MM.1S (cell line): ENCODE data around the gene COL28A1.

ENCODE experiments used
- DNase-seq: peaks from one replicate; pipeline ENCODE4 v3.0.0-alpha.2; 2015
- H2AFZ ChIP-seq: fragments of 300-600 bp; sonication (generic); 2 replicates; pipeline ENCODE4 v1.6.0; 2016; ENCODE audit warnings: antibody characterized with exemption, low read length
- H3F3A ChIP-seq: fragments of 300-600 bp; sonication (generic); 2 replicates; pipeline ENCODE4 v1.6.1; 2016; ENCODE audit warnings: mild to moderate bottlenecking, antibody characterized with exemption, low read length, moderate library complexity, mixed read lengths; ENCODE audit not compliant: insufficient read depth
- H3K27ac ChIP-seq: fragments of 300-600 bp; sonication (generic); 2 replicates; pipeline ENCODE4 v1.5.1; 2016; ENCODE audit warnings: mild to moderate bottlenecking, low read length
- H3K27me3 ChIP-seq: fragments of 300-600 bp; sonication (generic); replicated peaks from 2 replicates; pipeline ENCODE4 v1.6.0; 2016; ENCODE audit warnings: low read length; ENCODE audit not compliant: insufficient read depth
- H3K36me3 ChIP-seq: fragments of 300-600 bp; sonication (generic); replicated peaks from 2 replicates; pipeline ENCODE4 v1.6.1; 2016; ENCODE audit warnings: mild to moderate bottlenecking, low read length, mixed read lengths; ENCODE audit not compliant: insufficient read depth
- H3K4me1 ChIP-seq: fragments of 300-600 bp; sonication (generic); 2 replicates; pipeline ENCODE4 v1.6.1; 2016; ENCODE audit warnings: low read length, mixed read lengths
- H3K4me2 ChIP-seq: fragments of 300-600 bp; sonication (generic); 2 replicates; pipeline ENCODE4 v1.6.0; 2016; ENCODE audit warnings: low read depth, low read length
- H3K4me3 ChIP-seq: fragments of 300-600 bp; sonication (generic); 2 replicates; pipeline ENCODE4 v1.5.1; 2016; ENCODE audit warnings: low read length, mixed read lengths
- H3K79me2 ChIP-seq: fragments of 300-600 bp; sonication (generic); 2 replicates; pipeline ENCODE4 v1.6.1; 2016; ENCODE audit warnings: mixed run types, low read length, mixed read lengths
- H3K9ac ChIP-seq: fragments of 300-600 bp; sonication (generic); 2 replicates; pipeline ENCODE4 v1.6.1; 2016; ENCODE audit warnings: low read length, mixed read lengths
- H3K9me2 ChIP-seq: fragments of 300-600 bp; sonication (generic); replicated peaks from 2 replicates; pipeline ENCODE4 v1.6.1; 2016; ENCODE audit warnings: mild to moderate bottlenecking, low read length, mixed read lengths; ENCODE audit not compliant: insufficient read depth
- H3K9me3 ChIP-seq: fragments of 300-600 bp; sonication (generic); replicated peaks from 2 replicates; pipeline ENCODE4 v1.6.1; 2016; ENCODE audit warnings: mild to moderate bottlenecking, low read length, mixed read lengths; ENCODE audit not compliant: insufficient read depth
- H4K20me1 ChIP-seq: fragments of 300-600 bp; sonication (generic); 2 replicates; pipeline ENCODE4 v1.6.1; 2016; ENCODE audit warnings: mild to moderate bottlenecking, low read length, moderate library complexity, mixed read lengths; ENCODE audit not compliant: insufficient read depth
- CTCF ChIP-seq: fragments of 300-600 bp; sonication (generic); IDR thresholded peaks from 2 replicates; pipeline ENCODE4 v1.5.1; 2016; ENCODE audit warnings: antibody characterized with exemption, low read length, mixed read lengths
- EZH2 ChIP-seq: fragments of 300-600 bp; sonication (generic); optimal IDR thresholded peaks from 2 replicates; pipeline ENCODE3; 2017; ENCODE audit warnings: low read depth, mild to moderate bottlenecking, antibody characterized with exemption, low read length, mixed read lengths
- EZH2phosphoT487 ChIP-seq: fragments of 300-600 bp; sonication (generic); IDR thresholded peaks from 2 replicates; pipeline ENCODE4 v1.6.1; 2018; ENCODE audit warnings: antibody characterized with exemption, low read length

The COL28A1 gene

GRCh38 chr7:7329326-7329725 is 206.3 kb downstream of the COL28A1 start:
- Histone ChIP-seq H3K36me3 (no peaks in the 10 kb centered on the region), H3F3A (no peaks in the 10 kb centered on the region), H3K4me2 (no peak overlapping the region), H3K27ac (no peak overlapping the region), H2AFZ (no peak overlapping the region), H4K20me1 (no peaks in the 10 kb centered on the region), H3K9me3 (no peaks in the 10 kb centered on the region), H3K79me2 (no peaks in the 10 kb centered on the region), H3K9me2 (no peaks in the 10 kb centered on the region), H3K4me1 (no peaks in the 10 kb centered on the region), H3K9ac (no peak overlapping the region), H3K4me3 (no peak overlapping the region), H3K27me3 (no peaks in the 10 kb centered on the region)
- TF ChIP-seq CTCF (no peak), EZH2phosphoT487 (no peak), EZH2 (no peak)
- DNase-seq, result no peak

DNA sequence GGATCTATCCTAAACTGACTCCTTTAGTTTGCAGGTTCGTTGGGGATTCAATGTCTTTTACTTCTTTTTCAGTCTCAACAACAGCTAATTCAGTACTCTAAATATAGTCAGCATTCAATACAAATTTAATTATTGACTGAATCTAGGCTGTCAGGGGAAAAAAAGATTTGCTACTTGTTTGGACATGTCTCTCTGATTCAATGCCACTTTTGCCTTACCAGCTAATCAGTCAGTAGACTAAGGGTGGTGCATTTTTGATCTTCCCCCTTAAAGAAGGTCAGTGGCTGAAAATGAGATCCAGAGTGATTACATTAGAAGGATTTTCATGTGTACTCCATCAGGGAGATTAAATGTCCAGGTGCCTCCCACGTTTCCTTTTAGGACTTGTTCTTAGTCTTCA is 208.2 kb downstream of the COL28A1 start:
- H3K9ac ChIP-seq, result no peak overlapping the region
- H3K27me3 ChIP-seq, result no peaks in the 10 kb centered on the region
- no peak overlapping the region for H3K4me3 ChIP-seq
- H2AFZ ChIP-seq, result no peak overlapping the region
- H3K79me2 ChIP-seq, result no peaks in the 10 kb centered on the region
- H3F3A ChIP-seq, result no peaks in the 10 kb centered on the region
- no peak for TF ChIP-seq CTCF
- no peak for TF ChIP-seq EZH2
- TF ChIP-seq EZH2phosphoT487, result no peak
- no peaks in the 10 kb centered on the region for H3K9me3 ChIP-seq
- H3K4me1 ChIP-seq, result no peaks in the 10 kb centered on the region
- H3K27ac ChIP-seq, result no peak overlapping the region
- no peak overlapping the region for H3K4me2 ChIP-seq
- no peaks in the 10 kb centered on the region for H3K36me3 ChIP-seq
- H3K9me2 ChIP-seq, result no peaks in the 10 kb centered on the region
- DNase-seq, result no peak
- H4K20me1 ChIP-seq, result no peaks in the 10 kb centered on the region

- Histone ChIP-seq H3K4me2 (no peak overlapping the region), H4K20me1 (no peaks in the 10 kb centered on the region)
Measured at GRCh38 chr7:7324698-7325097, 211.0 kb downstream of the COL28A1 start.

More at GRCh38 chr7:7324698-7325097, 211.0 kb downstream of the COL28A1 start:
- Histone ChIP-seq H3K9me2 (no peaks in the 10 kb centered on the region), H3F3A (no peaks in the 10 kb centered on the region), H3K27me3 (no peaks in the 10 kb centered on the region), H3K4me3 (no peak overlapping the region), H3K9me3 (no peaks in the 10 kb centered on the region), H2AFZ (no peak overlapping the region), H3K27ac (no peak overlapping the region), H3K79me2 (no peaks in the 10 kb centered on the region), H3K4me1 (no peaks in the 10 kb centered on the region), H3K9ac (no peak overlapping the region), H3K36me3 (no peaks in the 10 kb centered on the region)
- DNase-seq, result no peak
- no peak for TF ChIP-seq EZH2phosphoT487
- TF ChIP-seq CTCF, result no peak
- TF ChIP-seq EZH2, result no peak
